Astrocyte of the cerebellum (primary cell): ENCODE measurements around the gene BTN3A1.

ENCODE experiments used
- DNase-seq: peaks from one replicate; pipeline ENCODE4 v3.0.0-alpha.2; 2011; ENCODE audit warnings: low read depth
- H3K4me3 ChIP-seq: 2 replicates; pipeline ENCODE4 v1.5.1; 2011; ENCODE audit warnings: mild to moderate bottlenecking, low read depth, low read length, moderate library complexity
- CTCF ChIP-seq: IDR thresholded peaks from 2 replicates; pipeline ENCODE4 v1.5.1; 2012; ENCODE audit warnings: low read length, low read depth, moderate library complexity, mild to moderate bottlenecking; ENCODE audit errors: missing control alignments
- in situ Hi-C: cut with HindIII; loops from 2 replicates; pipeline ENCODE4 v1.10.0; 2017; ENCODE audit warnings: low sequenced_read_pairs

The BTN3A1 gene

GRCh38 chr6:26420688-26421171 is 18.7 kb downstream of the BTN3A1 start:
- peak; percentile 36 for TF ChIP-seq CTCF
- in situ Hi-C loops: no loop called here
- no peak for DNase-seq
- peak overlapping the region; percentile 87 for H3K4me3 ChIP-seq

GRCh38 chr6:26421259-26422144 is 19.4 kb downstream of the BTN3A1 start:
- DNase-seq: peak; percentile 85
- peak overlapping the region; percentile 87 for H3K4me3 ChIP-seq
- in situ Hi-C loops: no loop called here
- TF ChIP-seq CTCF: no peak

- in situ Hi-C loops: no loop called here
Measured at GRCh38 chr6:26422329-26422728, 20.3 kb downstream of the BTN3A1 start.

GRCh38 chr6:26426691-26427450 is 24.8 kb downstream of the BTN3A1 start:
- H3K4me3 ChIP-seq: no peak overlapping the region
- TF ChIP-seq CTCF: no peak
- in situ Hi-C loops: no loop called here
- DNase-seq: no peak

More at GRCh38 chr6:26422329-26422728, 20.3 kb downstream of the BTN3A1 start:
- TF ChIP-seq CTCF: no peak
- DNase-seq: no peak
- H3K4me3 ChIP-seq: peak overlapping the region; percentile 87

- no peak for DNase-seq
- in situ Hi-C loops: no loop called here
- no peak for TF ChIP-seq CTCF
- no peak overlapping the region for H3K4me3 ChIP-seq
Measured at GRCh38 chr6:26427451-26427809, 25.4 kb downstream of the BTN3A1 start.

GRCh38 chr6:26428206-26428605 is 26.1 kb downstream of the BTN3A1 start:
- in situ Hi-C loops: no loop called here
- no peak overlapping the region for H3K4me3 ChIP-seq
- DNase-seq: no peak
- TF ChIP-seq CTCF: no peak
